B cell (primary cell): Measurements from ENCODE around the gene LY9. TPM values are rescaled to one million over a fixed set of nuclear protein-coding genes. Genes with fewer than 3 reads are reported as not detected.
A peak's percentile ranks its signal among the peaks of the same experiment; 100 is the strongest.

Experiments used
- ATAC-seq: fragments of 200-7000 bp; cut with Tn5 transposase; one replicate; pipeline ENCODE4 v1.10.0; 2021; ENCODE audit warnings: low read depth, mild to moderate bottlenecking, moderate number of reproducible peaks, moderate library complexity
- CTCF ChIA-PET: fragments of 350-600 bp; sonication (Branson Sonifier 250); formaldehyde crosslinking; loops from one replicate; lab custom pipeline; 2021; ENCODE audit warnings: antibody characterized with exemption, inconsistent platforms; lab: Charles Lee
- POLR2A ChIA-PET: fragments of 350-600 bp; sonication (Branson Sonifier 250); formaldehyde crosslinking; loops from one replicate; lab custom pipeline; 2021; ENCODE audit warnings: antibody characterized with exemption; lab: Charles Lee
- DNase-seq: peaks from one replicate; pipeline ENCODE4 v3.0.0; 2013
- H2AFZ ChIP-seq: 2 replicates; pipeline ENCODE4 v1.6.1; 2012; ENCODE audit warnings: mild to moderate bottlenecking, low read depth, low read length; ENCODE audit not compliant: insufficient read depth, poor library complexity, severe bottlenecking
- H3K27ac ChIP-seq, 2 donors: 1 replicate in 1 of 2; 2 replicates in 1 of 2; pipeline ENCODE4 v1.5.1; 2012 to 2013; ENCODE audit warnings: low read length in 2 of 2, mild to moderate bottlenecking in 2 of 2, moderate library complexity in 1 of 2
- H3K27me3 ChIP-seq, 4 experiments: fragments of 200-600 bp in 1 of 4; sonication (generic) in 1 of 4; replicated peaks in 1 of 4; 1 replicate in 2 of 4; 2 replicates in 2 of 4; pipeline versions ENCODE4 v1.6.1 to v1.7.0; 2013 to 2016; ENCODE audit warnings: low read length in 3 of 4, mild to moderate bottlenecking in 2 of 4, mixed read lengths in 1 of 4, moderate library complexity in 1 of 4; ENCODE audit not compliant: insufficient read depth in 4 of 4, control insufficient read depth in 3 of 4; ENCODE audit errors: control extremely low read depth in 1 of 4
- H3K36me3 ChIP-seq, 2 experiments: replicated peaks in 1 of 2; 1 replicate in 1 of 2; 2 replicates in 1 of 2; pipeline versions ENCODE4 v1.6.1 to v1.7.1; 2013; ENCODE audit warnings: low read length in 1 of 2; ENCODE audit not compliant: insufficient read depth in 2 of 2, control insufficient read depth in 1 of 2; ENCODE audit errors: control extremely low read depth in 1 of 2, extremely low read depth in 1 of 2
- H3K4me1 ChIP-seq, 2 donors: fragments of 200-600 bp in 1 of 2; sonication (generic) in 1 of 2; 1 replicate in 1 of 2; 2 replicates in 1 of 2; pipeline versions ENCODE4 v1.5.1 to v1.6.1; 2013 to 2017; ENCODE audit warnings: low read length in 2 of 2; ENCODE audit not compliant: control insufficient read depth in 2 of 2, insufficient read depth in 2 of 2
- H3K4me2 ChIP-seq: replicated peaks from 2 replicates; pipeline ENCODE3; 2012; ENCODE audit warnings: mild to moderate bottlenecking, low read depth, low read length; ENCODE audit not compliant: poor library complexity, severe bottlenecking
- H3K4me3 ChIP-seq, 5 experiments: fragments of 200-600 bp in 1 of 5; sonication (generic) in 1 of 5; 1 replicate in 3 of 5; 2 replicates in 2 of 5; pipeline versions ENCODE4 v1.5.1 to v1.7.0; 2011 to 2016; ENCODE audit warnings: low read length in 4 of 5, mild to moderate bottlenecking in 4 of 5, low read depth in 2 of 5, control low read depth in 1 of 5, moderate library complexity in 1 of 5; ENCODE audit not compliant: insufficient read depth in 1 of 5; ENCODE audit errors: control extremely low read depth in 1 of 5, extremely low read depth in 1 of 5
- H3K79me2 ChIP-seq: fragments of 200-600 bp; sonication (generic); one replicate; pipeline ENCODE4 v1.6.0; 2016; ENCODE audit warnings: low read length; ENCODE audit not compliant: control insufficient read depth, insufficient read depth
- H3K9ac ChIP-seq: fragments of 200-600 bp; sonication (generic); 2 replicates; pipeline ENCODE4 v1.6.1; 2017; ENCODE audit warnings: mild to moderate bottlenecking, low read length, moderate library complexity
- H3K9me3 ChIP-seq, 3 donors: one replicate each; pipeline versions ENCODE4 v1.6.1 to v1.7.1; 2013; ENCODE audit warnings: low read length in 2 of 3; ENCODE audit not compliant: control insufficient read depth in 2 of 3, insufficient read depth in 1 of 3; ENCODE audit errors: control extremely low read depth in 1 of 3
- H4K20me1 ChIP-seq: 2 replicates; pipeline ENCODE4 v1.6.0; 2012; ENCODE audit warnings: mild to moderate bottlenecking, low read length; ENCODE audit not compliant: insufficient read depth, control insufficient read depth, poor library complexity, severe bottlenecking
- H3K27ac Mint-ChIP-seq: one replicate; pipeline ENCODE4 v1.8.0; 2021; ENCODE audit warnings: mixed read lengths
- H3K27me3 Mint-ChIP-seq: one replicate; pipeline ENCODE4 v1.8.0; 2021; ENCODE audit warnings: mixed read lengths
- H3K4me1 Mint-ChIP-seq: one replicate; pipeline ENCODE4 v1.8.0; 2021; ENCODE audit warnings: mixed read lengths
- H3K4me3 Mint-ChIP-seq: one replicate; pipeline ENCODE4 v1.8.0; 2021; ENCODE audit warnings: mixed read lengths
- H3K9me3 Mint-ChIP-seq: one replicate; pipeline ENCODE4 v1.8.0; 2022; ENCODE audit warnings: mixed read lengths; ENCODE audit not compliant: insufficient read depth
- EZH2 ChIP-seq: IDR thresholded peaks from 2 replicates; pipeline ENCODE4 v1.6.1; 2012; ENCODE audit warnings: borderline replicate concordance, low read depth, mild to moderate bottlenecking, moderate library complexity, low read length; ENCODE audit not compliant: insufficient read depth, poor library complexity, severe bottlenecking
- WGBS: methylation state at CpG from one replicate; pipeline ENCODE4 v1.1.5; 2013; ENCODE audit warnings: missing lambda C conversion rate; ENCODE audit not compliant: insufficient coverage; 5-methylcytosine and 5-hydroxymethylcytosine counted together
- intact Hi-C: fragments of 100-400 bp; cut with micrococcal nuclease; formaldehyde crosslinking; loops from one replicate; pipeline ENCODE4 v1.10.0; 2022
- polyA plus RNA-seq: library from polyadenylated mRNA; depleted of rRNA; stranded (reverse); fragments of >200 nt; gene quantifications from 2 replicates; pipeline ENCODE4 v1.2.3, GENCODE V29; 2012
- total RNA-seq, 2 donors: library from RNA; stranded (reverse); fragments of 120-200 nt in 1 of 2; gene quantifications; 1 replicate in 1 of 2; 2 replicates in 1 of 2; pipeline versions ENCODE4 v1.2.3 to v1.2.4, GENCODE V29; 2013 to 2022
- TF ChIP-seq, protein P1 (sequence below): fragments of 200-600 bp; IDR thresholded peaks from one replicate; pipeline ENCODE4 v1.8.0; 2022; ENCODE audit warnings: antibody characterized with exemption, mild to moderate bottlenecking

Gene LY9
- total and polyA plus RNA-seq, 2 donors (not counting 1 experiment from before 2014, with no cell fraction given) = 252 to 365 TPM

DNA sequence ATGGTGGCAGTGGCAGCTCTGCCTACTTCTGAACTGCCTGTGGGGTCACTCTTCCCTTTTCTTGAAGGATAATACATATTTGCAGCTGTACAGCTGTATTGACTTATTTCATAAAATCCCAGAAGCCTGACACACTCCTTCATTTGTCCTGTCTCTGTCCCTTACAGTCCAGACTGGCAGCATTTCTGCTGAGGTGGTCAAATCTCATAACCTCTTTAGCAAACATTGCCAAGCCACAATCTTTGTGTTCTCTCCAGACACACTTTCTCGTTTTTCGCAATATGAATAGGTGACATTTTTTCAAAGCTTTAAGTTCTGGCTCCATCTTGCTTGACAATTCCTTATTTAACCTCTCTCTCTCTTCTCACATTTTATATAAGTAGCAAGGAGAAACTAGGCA, 15.2 kb downstream of the LY9 start:
- intact Hi-C loops = loop anchor here (5.0 kb wide), 1 partner anchor 34 kb away; no protein-coding TSS in a partner anchor
- WGBS = 90% methylated on average over 2 of the region's 2 CpGs
- no peak overlapping the region for H3K4me3 Mint-ChIP-seq

DNA sequence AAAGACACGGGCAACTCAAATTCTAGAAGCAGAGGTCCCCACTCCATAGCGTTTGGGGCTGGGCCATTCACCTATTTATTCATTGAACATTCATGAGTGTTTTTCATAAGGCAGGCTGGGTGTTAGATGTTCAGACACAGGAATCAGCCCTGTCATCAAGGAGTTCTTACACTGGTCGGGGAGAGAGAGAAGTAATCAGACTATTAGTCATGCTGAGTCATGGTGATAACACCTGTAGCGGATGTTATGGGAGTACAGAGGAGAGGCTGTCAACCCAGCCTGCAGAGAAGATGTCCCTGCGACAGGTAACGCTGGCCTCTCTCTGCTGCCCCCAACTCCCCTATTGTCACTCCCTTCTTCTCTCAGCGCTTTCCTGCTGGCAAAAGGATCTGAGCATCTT, 17.2 kb downstream of the LY9 start:
- Histone ChIP-seq H3K4me3 (no peak overlapping the region), H3K9me3 (peaks cover 0 to 2% (median 0%) of the 10 kb centered on the region in 3 donors), H4K20me1 (peaks cover 13% of the 10 kb centered on the region), H3K27me3 (no peaks in the 10 kb centered on the region), H3K27ac (no peak overlapping the region), H3K9ac (no peak overlapping the region), H3K4me1 (no peaks in the 10 kb centered on the region), H2AFZ (no peak overlapping the region), H3K79me2 (peaks cover 29% of the 10 kb centered on the region), H3K4me2 (no peak overlapping the region), H3K36me3 (peaks cover 18 to 79% of the 10 kb centered on the region in 2 experiments)
- ChIA-PET POLR2A (no interaction called here), CTCF (interaction anchor here (1.6 to 2.0 kb wide), 2 partner anchors 32 to 139 kb away, joined by 4 to 5 read pairs; no protein-coding TSS in a partner anchor)
- WGBS = 76% methylated on average over 5 of the region's 7 CpGs
- Mint-ChIP-seq H3K27me3 (no peaks in the 10 kb centered on the region), H3K4me1 (peaks cover 33% of the 10 kb centered on the region), H3K4me3 (no peak overlapping the region), H3K9me3 (no peaks in the 10 kb centered on the region), H3K27ac (no peak overlapping the region)
- DNase-seq = peak; percentile 27
- no peak for TF ChIP-seq EZH2
- TF ChIP-seq, protein P1, sequence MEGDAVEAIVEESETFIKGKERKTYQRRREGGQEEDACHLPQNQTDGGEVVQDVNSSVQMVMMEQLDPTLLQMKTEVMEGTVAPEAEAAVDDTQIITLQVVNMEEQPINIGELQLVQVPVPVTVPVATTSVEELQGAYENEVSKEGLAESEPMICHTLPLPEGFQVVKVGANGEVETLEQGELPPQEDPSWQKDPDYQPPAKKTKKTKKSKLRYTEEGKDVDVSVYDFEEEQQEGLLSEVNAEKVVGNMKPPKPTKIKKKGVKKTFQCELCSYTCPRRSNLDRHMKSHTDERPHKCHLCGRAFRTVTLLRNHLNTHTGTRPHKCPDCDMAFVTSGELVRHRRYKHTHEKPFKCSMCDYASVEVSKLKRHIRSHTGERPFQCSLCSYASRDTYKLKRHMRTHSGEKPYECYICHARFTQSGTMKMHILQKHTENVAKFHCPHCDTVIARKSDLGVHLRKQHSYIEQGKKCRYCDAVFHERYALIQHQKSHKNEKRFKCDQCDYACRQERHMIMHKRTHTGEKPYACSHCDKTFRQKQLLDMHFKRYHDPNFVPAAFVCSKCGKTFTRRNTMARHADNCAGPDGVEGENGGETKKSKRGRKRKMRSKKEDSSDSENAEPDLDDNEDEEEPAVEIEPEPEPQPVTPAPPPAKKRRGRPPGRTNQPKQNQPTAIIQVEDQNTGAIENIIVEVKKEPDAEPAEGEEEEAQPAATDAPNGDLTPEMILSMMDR = no peak
- ATAC-seq = no peak
- intact Hi-C loops = loop anchor here (5.0 kb wide), 1 partner anchor 36 kb away; no protein-coding TSS in a partner anchor

More for the DNA sequence above, 15.2 kb downstream of the LY9 start:
- TF ChIP-seq, protein P1 = no peak
- TF ChIP-seq EZH2 = no peak
- Histone ChIP-seq H3K4me3 (no peak overlapping the region), H2AFZ (no peak overlapping the region), H3K9ac (no peak overlapping the region), H3K27me3 (no peaks in the 10 kb centered on the region), H4K20me1 (peaks cover 27% of the 10 kb centered on the region), H3K9me3 (peaks cover 4 to 13% (median 13%) of the 10 kb centered on the region in 3 donors), H3K4me2 (no peak overlapping the region), H3K79me2 (peaks cover 49% of the 10 kb centered on the region), H3K4me1 (peaks cover 0 to 5% of the 10 kb centered on the region in 2 donors), H3K27ac (no peak overlapping the region), H3K36me3 (peaks cover 12 to 80% of the 10 kb centered on the region in 2 experiments)
- peaks cover 2% of the 10 kb centered on the region for H3K9me3 Mint-ChIP-seq
- DNase-seq (no peak), ATAC-seq (no peak)
- H3K27ac Mint-ChIP-seq = peak overlapping the region; percentile 10
- no peaks in the 10 kb centered on the region for H3K27me3 Mint-ChIP-seq
- peaks cover 50% of the 10 kb centered on the region for H3K4me1 Mint-ChIP-seq
- ChIA-PET CTCF (interaction anchor here (0.7 to 2.0 kb wide), 5 partner anchors 30 to 86 kb away, joined by 3 to 4 read pairs (median 3); no protein-coding TSS in a partner anchor), POLR2A (interaction anchor here (0.9 kb wide), 1 partner anchor 13 kb away, joined by 3 read pairs; no protein-coding TSS in a partner anchor)
